ENCODE data around the gene USP54. TPM values are rescaled to one million over a fixed set of nuclear protein-coding genes. Genes with fewer than 3 reads are reported as not detected.

USP54 gene
- total RNA-seq, 1 experiment from 2014 or later = 37.9 TPM

- no peak overlapping the region for H3K9ac ChIP-seq (ENCODE audit: extremely low read depth, insufficient read length, low read length)
- H3K18ac ChIP-seq (ENCODE audit: insufficient read length, low read depth, low read length) = no peak overlapping the region
- H3K27ac Mint-ChIP-seq = peak overlapping the region in 1 of 3 experiments; percentile 84; a peak in 1 of 7 replicates
- H2AK5ac ChIP-seq (ENCODE audit: insufficient read length, low read length) = no peak overlapping the region
- H3K27ac ChIP-seq (ENCODE audit: insufficient read length, low read depth, low read length) = no peak overlapping the region
- H3K4ac ChIP-seq (ENCODE audit: low read depth, low read length) = no peak overlapping the region
- no peak for TF ChIP-seq CTCF (conservative IDR thresholded peaks at IDR 0.05)
- no peak overlapping the region for H3K23ac ChIP-seq (ENCODE audit: insufficient read length, low read depth, low read length)
- H2AFZ ChIP-seq (ENCODE audit: low read length) = no peak overlapping the region
- no peak overlapping the region for H3K56ac ChIP-seq (ENCODE audit: insufficient read length, low read depth, low read length)
- H3K4me2 ChIP-seq (ENCODE audit: insufficient read depth, insufficient read length, low read length) = no peak overlapping the region
- no peak overlapping the region for H4K91ac ChIP-seq (ENCODE audit: insufficient read length, low read depth, low read length)
- H3K79me1 ChIP-seq (ENCODE audit: insufficient read depth, low read depth, low read length, poor library complexity, severe bottlenecking) = no peaks in the 10 kb centered on the region
- H2BK12ac ChIP-seq (ENCODE audit: insufficient read length, low read depth, low read length) = no peak overlapping the region
- H2BK15ac ChIP-seq (ENCODE audit: low read depth, low read length) = no peak overlapping the region
- no peak overlapping the region for H2BK5ac ChIP-seq (ENCODE audit: insufficient read length, low read length)
- WGBS (ENCODE audit: extremely low coverage, insufficient read length, low lambda C conversion rate) = no CpG with 5 or more reads among the region's 3 CpGs
- no peak overlapping the region for H4K8ac ChIP-seq (replicated peaks; ENCODE audit: insufficient read length, low read depth, low read length)
- DNase-seq = no peak
- no peaks in the 10 kb centered on the region for H3K4me1 Mint-ChIP-seq
- no peak overlapping the region for H2BK120ac ChIP-seq (ENCODE audit: low read depth, low read length, poor library complexity, severe bottlenecking)
- H3K27me3 Mint-ChIP-seq (ENCODE audit: low read depth) = no peaks in the 10 kb centered on the region
- H4K5ac ChIP-seq (ENCODE audit: insufficient read length, low read depth, low read length) = no peak overlapping the region
- H3T11ph ChIP-seq (ENCODE audit: low read length) = no peak overlapping the region
- no peak overlapping the region for H3K14ac ChIP-seq (ENCODE audit: insufficient read depth, low read length)
- H2BK20ac ChIP-seq (ENCODE audit: low read depth, low read length, poor library complexity, severe bottlenecking) = no peak overlapping the region
- H3K79me2 ChIP-seq (ENCODE audit: insufficient read depth, low read length) = no peaks in the 10 kb centered on the region
- H3K4me1 ChIP-seq (ENCODE audit: insufficient read depth, low read length) = no peaks in the 10 kb centered on the region
- H3K4me3 Mint-ChIP-seq = no peak overlapping the region
- no peaks in the 10 kb centered on the region for H4K20me1 ChIP-seq (ENCODE audit: control insufficient read depth, insufficient read depth, insufficient read length)
- no peaks in the 10 kb centered on the region for H3K23me2 ChIP-seq (ENCODE audit: insufficient read length, low read depth, low read length, poor library complexity, severe bottlenecking)
- H3K27me3 ChIP-seq (ENCODE audit: insufficient read depth, low read length) = no peaks in the 10 kb centered on the region
- no peaks in the 10 kb centered on the region for H3K9me3 ChIP-seq (ENCODE audit: control insufficient read depth, low read depth, low read length)
- H3K36me3 Mint-ChIP-seq (ENCODE audit: insufficient read depth in 1 of 3, low read depth in 3 of 3) = peaks cover 11 to 62% (median 34%) of the 10 kb centered on the region in 3 experiments; a peak in 6 of 7 replicates
- no peaks in the 10 kb centered on the region for H3K9me3 Mint-ChIP-seq
Measured at GRCh38 chr10:73519336-73519735, 71.8 kb downstream of the USP54 start.

Data from H9 (cell line).